GM19328 (cell line): ENCODE data around the gene OCSTAMP.

Source experiments
- ATAC-seq: cut with Tn5 transposase; IDR thresholded peaks from one replicate; pipeline ENCODE4 v1.9.1; 2021; ENCODE audit warnings: mild to moderate bottlenecking, moderate library complexity; ENCODE audit not compliant: unreplicated experiment

Gene OCSTAMP

DNA sequence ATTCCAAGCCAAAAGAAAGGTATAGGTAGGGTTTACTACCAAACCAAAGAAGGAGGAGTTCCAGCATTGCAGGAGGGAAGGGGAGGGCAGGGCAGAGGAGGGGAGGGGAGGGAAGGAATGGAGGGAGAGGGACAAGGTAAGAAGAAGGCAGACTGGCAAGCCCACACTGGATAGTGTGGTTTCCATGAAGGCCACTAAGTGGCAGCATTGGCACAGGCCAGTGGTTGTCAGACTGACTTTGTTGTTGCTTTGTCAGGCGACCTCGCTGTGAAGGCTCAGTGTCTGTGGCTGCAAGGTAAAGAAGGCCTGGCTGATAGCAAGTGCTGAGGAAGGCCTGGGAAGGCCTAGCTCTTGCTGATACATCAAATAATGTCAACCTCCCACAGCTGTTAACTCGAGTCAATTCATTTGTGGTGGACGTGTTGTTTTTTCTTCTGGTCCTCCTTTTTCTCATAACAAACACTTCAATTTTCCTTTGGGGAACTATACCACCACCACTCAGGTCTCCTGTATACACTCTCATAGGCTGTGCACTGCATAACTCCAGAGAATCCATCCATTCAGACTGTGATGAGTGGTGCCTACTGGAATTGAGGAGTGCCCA lies 29.4 kb downstream of the OCSTAMP start:
- ATAC-seq: no peak

DNA sequence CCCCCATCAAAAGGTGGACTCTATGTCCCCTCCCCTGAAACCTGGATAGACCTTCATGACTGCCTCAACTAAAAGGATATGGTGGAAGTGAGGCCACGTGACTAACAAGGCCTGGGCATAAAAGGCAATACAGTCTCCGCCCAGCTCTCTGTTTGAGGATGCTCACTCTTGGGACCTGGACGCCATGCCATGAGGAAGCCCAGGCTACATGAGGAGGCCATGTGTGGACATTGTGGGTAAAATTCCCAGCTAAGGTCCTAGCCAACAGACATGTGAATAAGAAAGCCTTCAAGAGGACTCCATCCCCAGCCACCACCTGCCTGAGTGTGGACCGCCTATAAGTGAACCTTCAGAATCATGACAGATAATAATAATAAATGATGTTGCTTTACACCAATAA lies 29.9 kb downstream of the OCSTAMP start:
- ATAC-seq: no peak

DNA sequence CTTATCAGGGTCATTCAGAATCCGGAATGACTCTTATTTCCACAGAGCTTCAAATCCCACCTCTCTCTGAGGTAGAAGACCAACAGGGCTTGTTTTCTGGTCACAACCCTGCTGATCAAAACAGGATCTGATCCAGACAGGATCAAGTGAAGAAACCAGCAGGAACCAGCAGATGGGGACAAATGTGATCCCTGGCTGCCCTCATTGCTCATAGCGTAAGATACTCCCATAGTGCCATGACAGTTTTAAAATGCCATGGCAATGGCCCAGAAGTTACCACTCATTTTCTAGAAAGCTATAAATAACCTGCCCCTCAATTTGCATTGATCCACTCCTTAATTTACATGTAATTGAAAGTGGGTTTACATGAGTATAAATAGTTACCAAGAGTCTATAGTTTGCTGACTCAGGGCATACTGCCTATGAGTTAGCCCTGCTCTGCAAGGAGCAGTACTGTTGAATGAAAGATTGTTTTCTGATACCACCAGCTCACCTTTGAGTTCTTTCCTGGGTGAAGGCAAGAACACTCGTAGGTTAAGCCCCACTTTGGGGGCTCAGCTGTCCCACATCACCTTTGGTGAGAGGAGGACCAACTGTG lies 30.9 kb downstream of the OCSTAMP start:
- no peak for ATAC-seq

DNA sequence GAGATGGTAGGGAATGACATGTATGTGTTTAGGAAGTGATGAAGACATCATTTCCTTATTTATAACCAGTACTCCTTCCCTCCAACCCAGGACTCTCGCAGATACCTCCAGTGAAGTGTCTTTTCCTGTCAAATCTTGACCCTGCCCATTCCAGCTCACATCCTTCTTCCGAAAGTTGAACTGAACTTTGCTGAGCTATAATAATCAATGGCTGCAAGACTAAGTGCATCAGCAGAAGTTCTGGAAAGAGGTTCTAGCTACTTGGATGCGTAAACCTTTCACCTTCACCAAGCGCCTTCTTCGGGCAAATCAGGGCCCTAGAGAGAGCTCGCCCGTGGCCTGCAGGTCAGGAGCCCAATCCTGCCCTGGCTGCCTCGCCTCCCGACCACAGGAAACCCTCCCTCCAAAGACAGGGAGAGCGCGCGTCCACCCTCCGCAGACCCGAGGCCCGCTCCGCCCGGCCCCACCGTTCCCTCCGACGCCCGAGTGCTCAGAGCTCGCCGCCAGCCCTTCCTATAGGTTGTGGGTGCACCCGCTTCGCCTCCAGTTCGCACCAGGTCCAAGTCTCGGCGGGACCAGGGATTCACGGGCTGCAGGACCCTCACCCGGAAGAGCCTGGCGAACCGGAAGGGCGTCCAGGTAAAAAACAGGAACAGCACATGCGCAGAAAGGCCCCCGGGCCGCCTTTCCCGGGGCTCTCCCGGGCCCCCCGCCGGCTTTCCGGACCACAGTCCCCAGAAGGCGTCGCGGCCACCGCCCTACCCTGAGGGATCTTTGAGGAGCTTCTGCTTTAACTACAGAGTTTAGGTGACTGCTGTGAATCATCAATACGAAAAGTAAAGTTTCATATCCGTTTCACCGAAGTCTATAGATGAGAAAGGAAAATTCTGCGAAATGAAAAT lies 37.3 kb downstream of the OCSTAMP start, which contains the start of gene ZNF334:
Gene ZNF334, minus strand, starts transcription at position 617 of the 902 bp plus-strand sequence. CDS start 1,457 bp downstream, outside the sequence.
- no peak for ATAC-seq

DNA sequence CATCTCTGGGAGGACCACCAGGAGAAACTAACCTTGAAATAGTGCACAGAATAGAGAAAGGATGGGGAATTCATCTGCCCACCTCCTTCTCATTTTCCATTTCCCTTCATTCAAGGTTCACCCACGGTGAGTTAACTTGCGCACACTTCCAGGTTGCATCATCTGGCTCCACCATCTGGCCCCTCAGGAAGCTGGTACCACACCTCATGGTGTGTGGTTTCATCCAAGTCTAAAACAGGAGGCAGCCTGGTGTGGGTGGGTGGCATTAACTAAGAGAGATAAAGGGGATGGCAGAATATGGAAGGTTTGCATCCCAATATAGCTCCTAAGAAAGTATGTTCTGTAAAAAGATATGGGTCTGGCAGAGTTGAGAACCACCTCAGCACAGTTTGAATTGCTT lies 40.9 kb downstream of the OCSTAMP start:
- no peak for ATAC-seq

DNA sequence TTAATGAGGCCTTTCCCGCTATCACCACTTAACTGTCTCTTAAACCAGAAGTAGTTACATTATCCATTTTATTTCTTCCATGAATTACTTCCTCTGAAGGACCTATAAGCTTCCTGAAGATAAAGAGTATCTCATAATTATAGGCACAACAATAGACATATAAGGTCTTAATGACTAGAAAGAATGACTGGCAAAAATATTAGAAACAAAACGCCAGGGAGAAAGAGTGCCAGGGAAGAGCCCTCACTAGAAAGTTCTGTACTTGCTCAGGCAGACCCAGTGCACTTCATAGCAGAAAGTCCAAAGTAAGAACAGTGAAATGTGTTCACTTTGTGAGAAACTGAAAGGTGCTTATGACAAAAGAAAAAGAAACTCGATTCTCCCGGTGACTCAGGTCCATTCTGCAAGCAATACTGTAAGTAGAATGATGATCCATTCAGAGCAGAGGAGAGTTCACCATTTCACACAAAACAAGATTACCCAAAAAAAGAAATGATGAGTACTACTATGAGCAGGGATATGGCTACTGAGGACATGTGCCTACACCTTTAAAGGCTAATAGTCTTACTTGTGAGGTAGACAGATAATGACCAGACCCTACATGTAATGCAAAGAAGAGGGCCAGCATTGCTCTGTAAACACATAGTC lies 42.6 kb downstream of the OCSTAMP start:
- ATAC-seq: no peak

DNA sequence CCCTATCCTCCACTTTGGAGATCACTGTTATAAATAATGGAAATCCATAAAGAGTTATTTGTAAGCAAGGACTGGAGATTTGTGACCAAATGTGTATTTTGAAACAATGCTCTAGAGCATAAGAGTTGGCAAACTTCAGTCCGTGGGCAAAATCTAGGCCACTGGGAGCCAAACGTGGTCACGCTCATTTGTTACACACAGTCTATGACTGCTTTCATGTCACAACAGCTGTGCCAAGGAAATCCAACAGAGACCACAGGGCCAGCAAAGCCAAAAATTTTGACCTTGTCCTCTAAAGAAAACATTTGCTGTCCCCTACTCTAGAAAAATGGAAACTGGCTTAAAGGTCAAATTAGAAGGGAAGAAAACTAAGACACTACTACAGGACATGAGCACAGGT lies 44.9 kb downstream of the OCSTAMP start:
- ATAC-seq: no peak

DNA sequence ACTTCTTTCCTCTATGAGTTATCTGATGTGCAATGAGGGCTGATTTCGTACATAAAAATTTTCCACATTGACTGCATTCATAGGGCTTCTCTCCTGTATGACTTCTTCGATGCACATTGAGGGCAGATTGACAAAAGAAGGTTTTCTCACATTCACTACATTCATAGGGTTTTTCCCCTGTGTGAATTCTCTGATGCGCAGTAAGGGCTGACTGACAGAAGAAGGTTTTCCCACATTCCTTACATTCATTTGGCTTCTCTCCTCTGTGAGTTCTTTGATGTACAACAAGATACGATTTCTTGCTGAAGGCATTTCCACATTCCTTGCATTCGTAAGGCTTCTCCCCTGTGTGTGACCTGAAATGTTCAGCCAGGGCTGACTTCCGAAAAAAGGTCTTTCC lies 48.5 kb downstream of the OCSTAMP start:
- ATAC-seq: no peak

DNA sequence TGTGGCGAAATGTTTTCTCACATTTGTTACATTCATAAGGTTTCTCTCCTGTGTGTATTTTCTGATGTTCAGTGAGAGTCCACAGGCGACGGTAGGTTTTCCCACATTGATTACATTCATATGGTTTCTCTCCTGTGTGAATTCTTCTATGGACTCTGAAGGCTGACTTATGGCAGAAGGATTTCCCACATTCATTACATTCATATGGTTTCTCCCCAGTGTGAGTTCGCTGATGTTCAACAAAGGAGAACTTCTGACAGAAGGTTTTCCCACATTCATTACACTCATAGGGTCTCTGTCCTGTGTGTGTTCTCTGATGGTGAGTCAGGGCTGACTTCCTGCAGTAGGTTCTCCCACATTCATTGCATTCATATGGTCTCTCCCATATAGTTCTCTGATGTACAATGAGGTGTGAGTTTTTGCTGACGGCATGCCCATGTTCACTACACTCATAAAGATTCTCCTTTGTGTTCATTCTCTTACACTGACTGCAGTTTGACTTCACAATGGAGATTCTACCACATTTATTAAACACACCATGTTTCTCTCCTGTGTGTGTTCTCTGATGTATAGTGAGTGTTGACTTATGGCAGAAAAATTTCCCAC lies 49.0 kb downstream of the OCSTAMP start:
- no peak for ATAC-seq

DNA sequence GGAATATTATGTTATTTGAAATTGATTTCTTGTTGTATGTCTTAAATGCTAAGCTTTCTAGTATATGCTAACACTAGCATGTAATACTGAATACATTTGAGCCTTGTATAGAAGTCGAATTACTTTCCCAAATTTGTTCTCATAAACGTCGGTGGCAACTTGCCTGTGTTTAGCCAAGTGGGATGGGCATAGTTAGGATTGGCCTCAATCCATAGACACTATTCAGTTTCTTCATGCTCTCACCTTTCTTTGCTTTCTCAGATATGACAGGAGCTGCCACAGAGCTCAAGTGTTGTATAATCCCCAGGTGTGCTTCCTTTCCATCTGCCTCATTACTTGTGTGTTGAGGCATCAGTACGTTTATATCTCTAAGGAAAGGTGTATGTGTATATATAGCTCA lies 56.4 kb downstream of the OCSTAMP start:
- no peak for ATAC-seq

DNA sequence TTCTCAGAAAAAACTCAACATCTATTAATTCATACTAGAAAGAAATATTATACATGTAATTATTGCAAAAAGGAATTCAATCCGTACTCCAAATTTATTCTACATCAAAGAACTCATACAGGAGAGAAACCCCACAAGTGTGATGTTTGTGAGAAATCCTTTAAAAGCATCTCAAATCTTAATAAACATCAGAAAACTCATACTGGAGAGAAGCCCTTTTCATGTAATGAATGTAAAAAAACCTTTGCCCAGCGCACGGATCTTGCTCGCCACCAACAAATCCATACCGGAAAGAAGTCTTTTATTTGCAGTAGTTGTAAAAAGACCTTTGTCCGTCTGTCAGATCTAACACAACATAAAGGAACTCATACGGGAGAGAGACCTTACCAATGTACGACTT lies 59.1 kb downstream of the OCSTAMP start:
- no peak for ATAC-seq
